ENCODE results near the gene SLC34A3.

Gene SLC34A3

GRCh38 chr9:137225699-137226331, 4.9 kb upstream of the SLC34A3 start:
- H3K4me3 ChIP-seq (ENCODE audit: low read length) = no peak overlapping the region
- TF ChIP-seq ZNF274 (IDR thresholded peaks at IDR 0.05; ENCODE audit: low read depth, low read length) = no peak

DNA sequence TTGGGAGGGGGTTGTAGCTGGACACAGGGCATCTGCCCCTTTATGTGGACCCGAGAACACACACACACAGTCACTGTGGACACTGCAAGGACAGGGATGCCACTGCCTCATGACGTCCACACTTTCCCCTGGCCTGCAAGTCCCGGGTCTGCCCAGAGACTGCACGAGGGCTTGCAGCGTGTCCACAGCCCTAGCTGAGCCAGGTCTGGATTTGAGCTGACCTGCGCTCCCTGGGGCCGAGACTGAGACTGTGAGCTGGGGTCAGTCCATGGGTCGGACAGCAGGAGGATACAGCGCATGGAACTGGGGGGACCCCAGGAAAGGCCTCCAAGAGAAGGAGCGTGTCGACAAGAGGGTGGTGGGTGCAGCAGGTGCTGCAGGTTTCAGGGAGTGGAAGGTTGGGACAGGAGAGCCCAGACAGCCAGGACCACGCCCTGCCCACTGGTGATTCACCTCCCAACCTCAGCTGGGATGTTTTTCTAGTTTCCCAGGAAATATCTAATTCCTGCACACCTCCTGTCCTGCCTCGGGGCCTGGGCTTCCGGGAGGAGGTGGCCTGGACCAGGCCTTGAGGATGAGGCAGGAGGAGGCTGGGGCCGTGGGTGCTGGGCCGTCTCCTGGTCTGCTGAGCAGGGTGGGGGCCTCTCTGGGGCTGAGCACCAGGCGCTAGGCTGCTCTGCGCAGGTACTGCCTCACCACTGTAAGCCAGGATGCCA, 4.2 kb upstream of the SLC34A3 start:
- H3K4me3 ChIP-seq (ENCODE audit: low read length) = no peak overlapping the region
- no peak for TF ChIP-seq ZNF274 (IDR thresholded peaks at IDR 0.05; ENCODE audit: low read depth, low read length)

- H3K4me3 ChIP-seq (ENCODE audit: low read length) = no peak within 1 kb of the TSS
- no peak for TF ChIP-seq ZNF274 (IDR thresholded peaks at IDR 0.05; ENCODE audit: low read depth, low read length)
Measured at GRCh38 chr9:137227054-137227852, 3.4 kb upstream of the SLC34A3 start, which contains the start of gene RNF224. Gene RNF224, plus strand, starts transcription at chr9:137227502. Its CDS starts 834 bp downstream, at chr9:137228336.

- TF ChIP-seq ZNF274 (IDR thresholded peaks at IDR 0.05; ENCODE audit: low read depth, low read length) = no peak
- H3K4me3 ChIP-seq (ENCODE audit: low read length) = no peak overlapping the region
Measured at GRCh38 chr9:137227853-137228505, 2.7 kb upstream of the SLC34A3 start.

DNA sequence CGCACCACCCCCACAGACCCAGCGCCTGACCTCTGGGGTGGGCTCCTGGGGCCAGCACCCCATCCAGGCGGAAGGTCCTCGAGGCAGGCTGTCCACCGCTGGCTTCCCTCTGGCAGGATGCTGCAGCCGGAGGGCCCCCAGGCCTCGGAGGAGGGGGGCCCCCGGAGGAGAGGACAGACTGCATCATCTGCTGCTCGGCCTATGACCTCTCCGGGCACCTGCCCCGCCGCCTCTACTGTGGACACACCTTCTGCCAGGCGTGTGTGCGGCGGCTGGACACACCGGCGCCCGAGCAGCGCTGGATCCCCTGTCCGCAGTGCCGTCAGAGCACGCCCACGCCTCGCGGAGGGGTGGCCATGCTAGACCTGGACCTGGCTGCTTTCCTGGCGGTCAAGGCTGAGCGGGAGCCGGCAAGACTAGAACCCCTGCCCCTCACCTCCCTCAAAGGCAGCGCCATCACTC, 2.2 kb upstream of the SLC34A3 start:
- no peak overlapping the region for H3K4me3 ChIP-seq (ENCODE audit: low read length)
- no peak for TF ChIP-seq ZNF274 (IDR thresholded peaks at IDR 0.05; ENCODE audit: low read depth, low read length)

GRCh38 chr9:137228968-137229896, 1.5 kb upstream of the SLC34A3 start:
- no peak overlapping the region for H3K4me3 ChIP-seq (ENCODE audit: low read length)
- TF ChIP-seq ZNF274 (IDR thresholded peaks at IDR 0.05; ENCODE audit: low read depth, low read length) = no peak

DNA sequence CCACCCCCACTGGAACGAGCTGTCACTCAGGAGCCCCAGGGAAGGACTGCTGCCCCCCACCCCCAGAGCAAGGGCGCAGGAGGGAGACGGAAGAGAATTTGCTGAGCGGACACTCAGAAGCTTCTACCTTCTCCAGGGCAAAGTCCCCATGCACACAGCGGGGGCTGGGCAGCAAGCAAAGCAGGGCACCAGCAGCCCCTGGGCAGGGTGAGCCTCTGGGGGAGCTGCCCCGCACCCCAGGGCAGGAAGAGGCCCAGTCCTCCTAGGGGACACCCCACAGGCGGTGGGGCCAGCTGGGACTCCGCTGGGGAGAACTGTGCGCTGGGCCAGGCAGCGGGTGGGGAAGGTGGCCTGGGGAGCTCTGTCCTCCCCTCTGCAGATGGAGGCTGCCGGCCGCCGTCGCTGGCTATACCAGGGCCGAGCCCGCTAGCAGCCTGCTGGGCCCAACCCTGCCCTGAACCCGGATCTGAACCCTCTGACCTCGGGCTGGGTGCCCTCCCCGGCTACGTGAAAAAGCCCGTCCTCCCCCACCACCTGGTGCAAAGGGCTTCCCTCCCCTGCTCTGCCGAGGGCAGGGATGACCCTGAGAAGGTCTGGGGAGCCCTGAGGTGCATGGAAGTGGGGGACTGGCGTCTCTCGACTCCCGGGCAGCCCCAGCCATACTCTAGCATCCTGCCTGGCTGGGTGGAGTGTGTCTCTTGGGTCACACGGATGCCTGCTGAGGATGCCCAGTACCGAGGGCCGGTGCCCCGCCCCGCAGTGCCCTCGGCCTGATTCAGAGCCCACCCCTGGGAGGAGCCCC, 597 bp upstream of the SLC34A3 start:
- TF ChIP-seq ZNF274 (IDR thresholded peaks at IDR 0.05; ENCODE audit: low read depth, low read length) = no peak
- H3K4me3 ChIP-seq (ENCODE audit: low read length) = no peak overlapping the region

GRCh38 chr9:137231372-137232039, 805 bp downstream of the SLC34A3 start:
- TF ChIP-seq ZNF274 (IDR thresholded peaks at IDR 0.05; ENCODE audit: low read depth, low read length) = no peak
- H3K4me3 ChIP-seq (ENCODE audit: low read length) = no peak overlapping the region

DNA sequence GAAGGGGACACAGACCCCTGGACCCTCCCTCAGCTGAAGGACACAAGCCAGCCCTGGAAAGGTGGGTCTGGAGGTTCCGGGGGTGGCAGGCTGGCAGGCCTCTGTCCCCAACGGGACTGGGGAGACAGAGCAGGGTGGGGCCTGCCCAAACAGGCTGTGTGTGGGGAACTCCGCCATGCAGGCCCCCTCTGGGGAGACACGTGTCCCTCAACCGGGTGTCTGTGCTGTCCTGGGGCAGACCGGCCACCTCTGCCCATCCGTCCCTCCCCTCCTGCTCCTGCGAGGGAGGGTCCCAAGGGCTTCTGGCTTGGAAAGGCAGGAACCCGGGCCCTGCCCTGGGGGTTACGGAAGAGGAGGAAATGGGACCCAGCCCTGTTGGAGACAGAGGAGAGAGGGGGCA, 1.4 kb downstream of the SLC34A3 start:
- TF ChIP-seq ZNF274 (IDR thresholded peaks at IDR 0.05; ENCODE audit: low read depth, low read length) = no peak
- H3K4me3 ChIP-seq (ENCODE audit: low read length) = no peak overlapping the region

DNA sequence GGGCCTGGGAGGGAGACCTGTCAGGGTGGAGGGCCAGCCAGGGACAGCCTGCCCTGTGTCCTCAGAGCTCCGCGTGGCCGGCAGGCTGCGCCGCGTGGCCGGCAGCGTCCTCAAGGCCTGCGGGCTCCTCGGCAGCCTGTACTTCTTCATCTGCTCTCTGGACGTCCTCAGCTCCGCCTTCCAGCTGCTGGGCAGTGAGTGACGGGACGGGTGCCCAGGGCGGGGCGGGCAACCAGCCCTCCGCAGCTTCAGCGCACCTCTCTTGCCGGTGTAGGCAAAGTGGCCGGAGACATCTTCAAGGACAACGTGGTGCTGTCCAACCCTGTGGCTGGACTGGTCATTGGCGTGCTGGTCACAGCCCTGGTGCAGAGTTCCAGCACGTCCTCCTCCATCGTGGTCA, 1.8 kb downstream of the SLC34A3 start:
- H3K4me3 ChIP-seq (ENCODE audit: low read length) = no peak overlapping the region
- TF ChIP-seq ZNF274 (IDR thresholded peaks at IDR 0.05; ENCODE audit: low read depth, low read length) = no peak

DNA sequence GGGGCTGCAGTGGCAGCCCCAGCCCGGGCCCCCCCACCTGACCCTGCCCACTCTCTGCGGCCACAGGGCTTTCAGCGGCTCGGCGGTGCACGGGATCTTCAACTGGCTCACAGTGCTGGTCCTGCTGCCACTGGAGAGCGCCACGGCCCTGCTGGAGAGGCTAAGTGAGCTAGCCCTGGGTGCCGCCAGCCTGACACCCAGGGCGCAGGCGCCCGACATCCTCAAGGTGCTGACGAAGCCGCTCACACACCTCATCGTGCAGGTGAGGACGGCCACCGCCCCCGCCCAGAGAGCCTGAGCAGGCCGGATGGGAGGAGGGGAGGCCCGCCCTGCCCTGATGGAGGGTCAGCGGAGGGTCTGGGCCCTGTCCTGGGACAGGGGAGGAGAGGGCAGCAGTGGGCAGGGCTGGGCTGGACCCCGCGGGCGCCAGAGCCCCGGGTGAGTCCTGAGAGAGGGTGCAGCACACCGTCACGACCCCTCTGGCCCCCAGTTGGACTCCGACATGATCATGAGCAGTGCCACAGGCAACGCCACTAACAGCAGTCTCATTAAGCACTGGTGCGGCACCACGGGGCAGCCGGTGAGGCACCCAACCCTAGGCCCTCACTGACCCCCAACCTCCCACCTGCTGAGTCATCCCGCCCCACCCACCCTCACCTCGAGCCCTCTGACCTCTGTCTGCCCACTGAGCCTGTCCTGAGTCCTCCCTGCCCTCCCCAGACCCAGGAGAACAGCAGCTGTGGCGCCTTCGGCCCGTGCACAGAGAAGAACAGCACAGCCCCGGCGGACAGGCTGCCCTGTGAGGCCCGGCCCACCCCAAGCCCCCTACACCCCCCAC, 2.7 kb downstream of the SLC34A3 start:
- H3K4me3 ChIP-seq (ENCODE audit: low read length) = no peak overlapping the region
- TF ChIP-seq ZNF274 (IDR thresholded peaks at IDR 0.05; ENCODE audit: low read depth, low read length) = no peak

Measured in GM08714 (cell line).